Left renal cortex interstitium (tissue), 4 donors: ENCODE results near the gene DHPS. TPM values are rescaled to one million over a fixed set of nuclear protein-coding genes. Genes with fewer than 3 reads are reported as not detected.

Experiments
- DNase-seq, 4 donors: peaks; one replicate each; pipeline ENCODE4 v3.0.0-alpha.2; 2013; ENCODE audit warnings: low read depth in 4 of 4, low spot score in 2 of 4, missing footprints in 1 of 4
- polyA plus RNA-seq, 4 donors: library from polyadenylated mRNA; unstranded; fragments of 120-200 nt; gene quantifications; one replicate each; pipeline ENCODE4 v1.2.1, GENCODE V29; 2013; ENCODE audit not compliant: insufficient read length in 4 of 4

The DHPS gene
- polyA plus RNA-seq, 4 donors, result 72.6 to 98.7 (median 85.4) TPM

GRCh38 chr19:12675940-12676339 lies 5.7 kb downstream of the DHPS start:
- DNase-seq, result no peak

- no peak for DNase-seq
These were observed 6.3 kb downstream of the DHPS start for GRCh38 chr19:12675399-12675798.

GRCh38 chr19:12672744-12673143 lies 8.9 kb downstream of the DHPS start:
- no peak for DNase-seq

- DNase-seq, result no peak
These were observed 11.3 kb downstream of the DHPS start for GRCh38 chr19:12670159-12670928.

- peak; percentile 74 to 98 (median 80) for DNase-seq
These were observed 12.2 kb downstream of the DHPS start for GRCh38 chr19:12669270-12670158.

- DNase-seq, result no peak
These were observed 12.8 kb downstream of the DHPS start for GRCh38 chr19:12668932-12669269.

- DNase-seq, result no peak
These were observed 13.3 kb downstream of the DHPS start for GRCh38 chr19:12668346-12668745.

- no peak for DNase-seq
These were observed 13.9 kb downstream of the DHPS start for GRCh38 chr19:12667731-12668302.

- DNase-seq, result peak in 3 of 4 donors; percentile 43 to 71 (median 63)
These were observed 15.2 kb downstream of the DHPS start, which contains the start of the genes MAN2B1 and WDR83 for GRCh38 chr19:12666265-12667048. MAN2B1 (minus strand) TSS chr19:12666742; CDS start chr19:12666701, 41 bp downstream. WDR83 (plus strand) TSS chr19:12666807; CDS start chr19:12669791, 2,984 bp downstream.

GRCh38 chr19:12665671-12666264 lies 15.9 kb downstream of the DHPS start:
- no peak for DNase-seq

GRCh38 chr19:12665281-12665573 lies 16.5 kb downstream of the DHPS start:
- no peak for DNase-seq

GRCh38 chr19:12664406-12665280 lies 17.0 kb downstream of the DHPS start:
- no peak for DNase-seq

GRCh38 chr19:12660980-12661379 lies 20.7 kb downstream of the DHPS start:
- no peak for DNase-seq

- no peak for DNase-seq
These were observed 23.7 kb downstream of the DHPS start for GRCh38 chr19:12657966-12658365.

- DNase-seq, result no peak
These were observed 24.6 kb downstream of the DHPS start for GRCh38 chr19:12656899-12657571.

- no peak for DNase-seq
These were observed 26.1 kb downstream of the DHPS start for GRCh38 chr19:12655546-12655945.

GRCh38 chr19:12652219-12652618 lies 29.5 kb downstream of the DHPS start:
- no peak for DNase-seq

GRCh38 chr19:12649941-12650340 lies 31.7 kb downstream of the DHPS start:
- no peak for DNase-seq

- DNase-seq, result no peak
These were observed 33.6 kb downstream of the DHPS start for GRCh38 chr19:12648088-12648487.
